ENCODE results near the gene XRN2.

DNA sequence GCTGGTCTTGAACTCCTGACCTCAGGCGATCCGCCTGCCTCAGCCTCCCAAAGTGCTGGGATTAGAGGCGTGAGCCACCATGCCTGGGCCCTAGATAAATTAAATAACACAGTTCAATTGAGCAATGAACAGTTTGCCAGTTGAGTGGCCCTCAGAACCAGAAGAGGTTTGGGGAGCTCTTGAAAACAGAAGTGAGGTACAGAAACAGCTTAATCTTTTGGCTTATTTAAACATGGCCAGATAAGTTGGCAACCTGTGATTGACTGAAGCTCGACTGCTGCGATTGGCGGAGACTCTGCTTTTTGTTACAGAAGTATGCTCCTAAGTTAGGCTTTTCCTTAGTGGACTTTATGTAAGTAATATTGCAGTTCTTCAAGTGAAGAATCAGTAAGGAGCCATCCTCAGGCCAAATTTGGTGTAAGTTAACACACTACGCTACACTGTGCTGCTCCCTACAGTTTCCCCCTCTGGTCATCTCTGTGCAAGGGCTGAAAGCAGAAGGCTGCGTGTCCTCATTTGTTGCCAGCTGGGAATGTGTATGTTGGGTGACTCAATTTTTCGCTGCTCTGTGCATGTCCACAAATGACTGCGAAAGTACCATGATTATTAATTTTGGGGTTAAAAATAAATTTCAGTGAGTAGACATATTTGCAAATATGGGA lies 9.8 kb downstream of the XRN2 start:
- no peak for TF ChIP-seq POLR2A (IDR thresholded peaks at IDR 0.05; ENCODE audit: low read length)
- TF ChIP-seq GATA1 (IDR thresholded peaks at IDR 0.05; ENCODE audit: low read depth, low read length): no peak

Measured in erythroblast (primary cell).